ENCODE measurements around the gene NOL4L.

The NOL4L gene

DNA sequence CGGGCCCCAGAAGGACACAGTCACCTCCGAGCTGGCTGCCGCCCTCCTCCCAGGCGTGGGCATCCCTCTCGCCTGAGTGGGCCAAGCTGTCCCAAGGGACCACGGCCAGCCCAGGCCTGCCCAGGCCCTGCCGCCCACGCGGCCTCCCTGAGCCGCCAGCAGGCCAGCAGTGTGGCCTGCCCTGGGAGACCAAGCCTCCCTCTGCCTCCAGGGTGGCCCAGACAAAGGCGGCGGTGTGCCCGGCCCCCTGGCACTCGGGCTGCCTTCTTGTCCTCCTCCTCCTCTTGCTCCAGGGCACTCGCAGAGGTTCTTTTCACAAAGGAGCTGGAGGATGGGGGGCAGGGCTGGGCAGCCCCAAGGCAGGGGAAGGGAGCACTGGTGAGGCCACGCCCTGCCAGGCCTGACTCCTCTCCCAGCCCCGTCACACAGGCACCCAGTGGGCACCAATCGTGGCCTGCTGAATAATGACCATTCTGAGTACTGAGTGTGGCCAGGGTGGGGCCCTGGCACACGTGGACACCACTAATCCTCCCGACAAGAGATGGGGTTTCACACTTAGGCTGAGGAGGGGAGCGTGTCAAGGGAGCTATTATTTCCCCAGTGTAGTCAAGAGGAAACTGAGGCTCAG is 25.3 kb downstream of the NOL4L start:
- peak; percentile 25 for DNase-seq

DNA sequence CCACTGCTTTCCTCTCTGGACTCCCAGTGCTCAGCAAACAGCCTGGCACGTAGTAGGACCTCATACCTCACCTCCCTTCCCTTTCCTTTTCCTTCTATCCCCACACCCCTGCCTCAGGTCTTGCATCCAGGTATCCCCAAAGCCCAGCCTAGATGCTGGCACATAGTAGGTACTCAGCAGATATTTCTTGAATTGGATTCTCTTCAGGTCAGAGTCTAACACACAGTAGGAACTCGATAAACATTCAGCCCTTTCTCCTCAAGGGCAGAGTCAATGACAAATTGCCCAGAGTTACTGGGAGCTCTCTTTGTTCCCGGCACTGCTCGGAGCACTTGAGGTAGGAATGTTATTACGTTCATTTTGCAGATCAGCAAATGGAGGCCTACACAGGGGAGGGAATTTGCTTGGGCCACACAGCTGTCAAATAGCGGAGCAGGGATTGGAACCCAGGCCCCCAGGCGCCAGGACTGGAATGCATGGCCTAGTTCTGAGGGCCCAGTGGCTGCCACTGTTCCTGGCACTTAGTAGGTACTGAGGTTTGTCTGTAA is 25.9 kb downstream of the NOL4L start:
- no peak for DNase-seq

DNA sequence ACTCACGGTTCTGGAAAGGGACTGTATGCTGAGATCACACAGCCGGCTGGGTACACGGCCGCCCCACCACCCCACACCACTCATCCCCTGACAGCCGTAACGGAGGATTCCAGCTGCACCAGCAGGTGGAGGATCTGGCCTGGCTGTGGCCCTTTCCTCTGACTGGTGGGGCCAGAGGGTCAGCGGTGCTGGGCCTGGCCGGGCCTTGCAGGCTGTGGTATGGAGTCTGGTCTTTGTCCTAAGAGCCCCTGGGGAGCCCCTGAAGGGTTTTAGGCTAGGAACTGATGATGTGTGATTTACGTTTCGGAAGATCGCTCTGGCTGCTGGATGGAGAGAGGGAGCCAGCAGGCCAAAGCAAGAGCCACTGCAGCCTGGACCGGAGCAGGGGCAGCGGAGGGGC is 26.6 kb downstream of the NOL4L start:
- DNase-seq = no peak

DNA sequence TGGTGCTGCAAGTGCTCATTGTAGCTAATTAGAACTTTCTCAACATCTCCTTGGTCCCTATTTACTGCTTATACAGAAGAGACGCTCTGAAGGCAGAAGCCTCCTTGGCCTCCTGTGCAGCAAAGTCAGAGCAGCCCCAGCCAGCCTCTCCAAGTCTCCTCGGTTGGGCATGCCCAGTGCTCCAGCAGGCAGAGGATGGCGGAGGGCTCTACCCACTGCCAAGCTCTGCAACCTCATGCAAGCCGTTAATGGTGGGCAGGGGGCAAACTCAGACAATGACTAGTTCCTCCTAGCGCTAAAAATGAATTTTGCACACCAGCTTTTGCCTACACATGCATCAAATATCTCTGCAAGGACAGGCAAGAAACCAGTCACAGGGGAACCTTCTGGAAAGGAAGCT is 27.8 kb downstream of the NOL4L start:
- DNase-seq = no peak

DNA sequence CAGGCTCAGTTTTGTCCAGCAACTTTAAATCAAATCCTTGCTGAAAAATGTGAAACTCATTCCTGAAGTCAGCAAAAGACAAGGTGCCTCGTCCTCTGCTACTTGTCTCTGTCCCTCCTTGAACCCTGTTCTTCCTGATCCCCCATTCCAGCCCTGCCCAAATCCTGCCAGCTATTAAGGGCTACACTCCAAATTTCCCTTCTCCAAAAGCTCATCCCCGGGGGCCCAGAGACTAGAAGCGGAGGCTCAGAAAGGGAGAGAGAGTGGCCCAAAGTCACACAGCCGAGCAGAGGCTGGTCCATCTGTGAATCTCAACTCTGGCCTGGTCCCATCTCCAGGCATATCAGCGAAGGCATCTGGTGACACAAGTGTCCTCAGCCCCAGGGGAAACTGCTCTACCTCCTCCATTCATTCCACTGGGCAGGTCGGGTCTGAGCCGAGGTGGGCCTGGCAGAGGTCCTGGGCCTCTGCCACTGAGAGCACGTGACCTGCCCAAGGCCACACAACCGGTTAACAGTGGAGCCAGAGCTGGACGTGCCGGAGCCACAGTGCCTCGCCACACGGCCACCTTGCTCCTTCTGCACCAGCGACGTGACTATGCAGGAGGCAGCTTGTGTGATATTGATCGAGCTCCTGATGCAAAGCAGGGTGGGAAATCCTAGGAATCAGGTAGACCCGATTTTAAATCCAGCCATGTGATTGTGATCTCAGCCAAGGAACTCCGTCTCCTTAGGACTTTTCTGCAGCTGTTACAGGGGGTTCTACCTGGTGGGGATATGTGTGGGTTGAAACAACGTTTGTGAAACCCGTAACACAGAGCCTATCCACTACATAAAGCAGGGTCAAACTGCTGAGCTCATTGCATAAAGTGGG is 28.6 kb downstream of the NOL4L start:
- no peak for DNase-seq

DNA sequence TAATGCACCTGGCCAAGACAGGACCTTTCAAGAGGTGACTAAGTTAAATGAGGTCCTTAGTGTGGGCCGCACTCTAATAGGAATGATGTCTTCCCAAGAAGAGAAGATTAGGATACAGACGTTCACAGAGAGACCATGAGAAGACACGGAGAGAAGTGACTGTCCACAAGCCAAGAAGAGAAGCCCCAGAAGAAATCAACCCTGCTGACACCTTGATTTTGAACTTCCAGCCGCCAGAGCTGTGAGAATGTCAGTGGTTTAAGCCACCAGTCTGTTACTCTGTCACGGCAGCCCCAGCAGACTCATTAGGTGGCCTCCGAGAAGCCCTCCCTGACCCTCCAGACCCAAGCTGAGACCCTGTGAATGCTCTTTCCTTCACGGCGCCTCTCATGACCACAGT is 29.5 kb downstream of the NOL4L start:
- no peak for DNase-seq

DNA sequence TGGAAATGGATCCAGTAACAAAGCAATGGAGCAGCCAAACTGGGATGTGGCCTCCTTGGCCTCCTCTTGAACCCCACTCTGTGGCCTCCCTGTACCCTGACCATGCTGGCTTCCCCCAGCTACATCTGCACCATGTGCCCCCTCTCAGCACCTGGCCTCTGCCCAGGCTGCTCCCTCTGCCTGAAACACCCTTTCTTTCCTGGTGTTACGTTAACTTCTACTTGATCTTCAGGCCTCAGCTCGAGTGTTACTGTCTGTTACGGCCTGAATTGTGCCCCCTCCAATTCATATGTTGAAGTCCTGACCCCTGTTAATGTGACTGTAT is 30.2 kb downstream of the NOL4L start:
- no peak for DNase-seq

DNA sequence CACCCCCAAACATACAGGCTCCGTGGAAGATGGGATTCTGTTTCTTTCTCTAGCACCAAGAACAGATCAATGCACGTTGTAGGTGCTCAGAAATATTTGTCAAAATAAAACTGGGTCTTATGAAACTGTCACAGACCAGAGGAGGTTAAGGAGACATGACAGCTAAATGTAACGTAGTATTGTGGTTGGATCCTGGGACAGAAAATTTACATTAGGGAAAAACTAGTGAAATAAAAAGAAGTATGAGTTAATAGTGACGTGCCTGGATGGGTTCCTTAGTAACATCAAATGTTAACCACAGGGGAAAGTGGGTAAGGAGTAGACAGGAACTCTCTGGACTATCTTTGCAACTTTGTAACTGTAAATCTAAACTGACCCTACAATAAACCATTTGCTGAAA is 31.5 kb downstream of the NOL4L start:
- DNase-seq = no peak

DNA sequence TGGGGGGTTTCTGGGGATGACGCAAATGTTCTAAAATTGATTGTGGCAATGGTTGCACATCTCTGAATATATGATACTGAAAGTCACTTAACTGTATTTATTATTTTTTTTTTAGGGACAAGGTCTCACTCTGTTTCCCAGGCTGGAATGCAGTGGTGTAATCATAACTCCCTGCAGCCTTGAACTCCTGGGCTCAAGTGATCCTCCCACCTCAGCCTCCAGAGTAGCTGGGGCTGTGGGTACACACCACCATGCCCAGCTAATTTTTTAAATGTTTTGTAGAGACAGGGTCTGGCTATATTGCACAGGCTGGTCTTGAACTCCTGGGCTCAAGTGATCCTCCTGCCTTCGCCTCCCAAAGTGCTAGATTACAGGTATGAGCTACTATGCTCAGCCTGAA is 33.4 kb downstream of the NOL4L start:
- DNase-seq = no peak

DNA sequence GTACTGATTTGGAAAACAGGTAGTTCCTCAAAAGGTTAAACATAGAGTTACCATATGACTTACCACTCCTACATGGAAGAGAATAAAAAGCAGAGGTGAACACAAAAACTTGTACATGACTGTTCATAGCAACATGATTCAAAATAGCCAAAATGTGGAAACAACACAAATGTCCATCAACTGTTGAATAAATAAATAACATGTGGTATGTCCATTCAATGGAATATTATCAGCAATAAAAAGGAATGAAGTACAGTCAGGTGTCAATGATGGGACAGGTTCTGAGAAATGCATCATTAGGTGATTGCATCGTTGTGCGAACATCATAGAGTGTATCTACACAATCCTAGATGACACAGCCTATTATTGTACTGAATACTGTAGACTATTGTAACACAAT is 35.3 kb downstream of the NOL4L start:
- no peak for DNase-seq

DNA sequence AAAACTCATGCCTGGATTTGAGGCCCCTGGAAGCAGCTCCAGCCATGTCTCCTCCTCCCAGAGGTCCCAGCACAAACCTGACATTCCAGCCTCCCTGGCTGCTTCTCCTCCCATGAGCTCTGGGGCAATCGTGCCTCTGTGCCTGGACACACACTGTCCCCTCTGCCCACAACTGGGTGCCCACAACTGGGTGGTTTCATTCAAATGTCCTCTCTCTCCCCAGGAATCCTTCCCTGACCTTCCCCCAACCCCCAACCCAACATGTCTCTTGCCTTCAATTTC is 37.4 kb downstream of the NOL4L start:
- no peak for DNase-seq

DNA sequence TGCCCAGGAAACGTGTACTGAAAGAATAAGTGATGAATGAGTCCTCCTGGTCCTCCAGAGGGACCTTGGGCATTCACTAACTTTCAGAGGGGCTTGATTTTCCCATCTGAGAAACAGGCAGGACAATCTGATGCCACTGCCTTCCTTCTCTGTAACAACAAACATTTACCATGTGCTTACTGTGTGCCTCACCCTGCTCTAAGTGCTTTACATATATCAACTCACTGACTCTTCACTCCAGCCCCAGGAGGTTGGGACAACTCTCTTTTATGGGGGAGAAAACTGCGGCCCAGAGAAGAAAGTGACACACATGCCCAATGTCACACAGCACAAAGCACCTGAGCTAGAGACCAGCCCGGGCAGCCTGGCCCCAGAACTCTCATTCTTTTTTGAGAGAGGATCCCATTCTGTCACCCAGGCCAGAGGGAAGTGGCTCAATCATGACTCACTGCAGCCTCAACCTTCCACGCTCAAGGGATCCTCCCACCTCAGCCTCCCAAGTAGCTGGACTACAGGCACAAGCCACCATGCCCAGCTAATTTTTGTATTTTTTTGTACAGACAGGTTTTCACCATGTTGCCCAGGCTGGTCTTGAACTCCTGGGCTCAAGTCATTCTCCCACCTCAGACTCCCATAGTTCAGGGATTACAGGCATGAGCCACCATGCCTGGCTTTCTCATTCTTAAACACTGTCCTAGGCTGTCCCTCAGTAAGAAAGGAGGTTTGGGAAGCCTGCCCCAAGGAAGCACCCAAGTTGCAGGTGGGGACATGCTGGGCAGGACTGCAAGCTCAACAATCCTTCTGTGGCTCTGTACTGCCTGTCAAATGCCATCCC is 38.0 kb downstream of the NOL4L start:
- no peak for DNase-seq

DNA sequence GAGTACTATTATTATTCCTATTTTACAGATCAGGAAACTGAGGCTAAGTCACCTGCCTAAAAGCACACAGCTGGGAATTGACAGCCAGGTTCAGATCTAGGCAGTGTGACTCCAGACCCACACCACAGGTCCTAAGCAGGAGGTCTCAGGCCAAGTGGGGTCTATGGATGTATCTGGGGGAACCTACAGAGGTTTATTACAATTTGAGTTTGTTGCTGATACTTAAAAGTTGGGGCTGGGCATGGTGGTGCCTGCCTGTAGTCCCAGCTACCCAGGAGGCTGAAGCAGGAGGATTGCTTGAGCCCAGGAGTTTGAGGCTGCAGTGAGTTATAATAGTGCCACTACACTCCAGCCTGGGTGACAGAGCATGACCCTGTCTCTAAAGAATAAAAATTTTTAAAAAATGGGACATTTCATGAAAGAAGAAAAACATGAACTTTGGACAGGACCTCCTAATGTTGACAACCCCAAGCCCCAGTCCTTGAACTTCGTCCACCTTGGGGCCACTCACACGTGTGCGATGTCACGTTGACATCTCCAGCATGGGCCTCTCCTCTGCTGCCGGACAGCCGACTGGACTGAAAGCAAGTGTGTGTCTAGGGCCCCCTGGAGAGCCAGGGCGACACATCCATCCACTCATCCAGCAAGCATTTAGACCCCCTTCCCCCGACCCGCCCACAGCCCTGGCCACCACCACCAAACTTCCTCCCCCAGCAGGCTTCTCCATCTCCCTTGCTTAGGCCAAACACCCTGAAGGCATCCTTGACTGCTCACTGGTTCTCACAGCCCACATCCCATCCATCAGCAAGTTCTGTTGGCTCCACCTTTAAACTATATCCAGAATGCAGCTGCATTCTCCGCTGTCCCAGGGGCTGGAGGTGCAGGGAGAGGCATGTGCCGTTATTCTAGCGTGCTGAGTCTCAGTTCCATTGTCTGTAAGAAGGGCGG is 40.0 kb downstream of the NOL4L start:
- DNase-seq = no peak

DNA sequence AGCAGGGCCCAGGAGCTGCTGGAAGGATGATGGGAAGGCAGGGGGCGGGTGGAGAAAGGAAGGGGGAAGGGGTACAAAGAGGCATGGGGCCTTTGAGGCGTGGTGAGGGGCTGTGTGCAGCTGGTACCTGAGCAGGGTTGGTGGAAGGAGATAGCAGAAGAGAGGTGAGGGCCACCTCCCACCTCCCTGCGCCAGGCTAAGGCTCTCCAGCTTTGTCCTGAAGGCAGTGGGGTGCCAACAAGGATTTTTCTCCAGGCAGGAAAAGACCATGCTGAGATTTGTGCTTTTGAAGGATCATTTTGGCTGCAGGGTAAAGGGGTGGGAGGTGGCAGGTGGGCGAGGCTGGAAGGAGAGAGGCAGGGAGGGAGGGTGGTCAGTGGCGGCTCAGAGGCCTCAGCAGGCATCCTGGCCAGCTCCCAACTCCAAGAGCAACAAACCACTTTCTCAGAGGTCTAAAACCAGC is 40.8 kb downstream of the NOL4L start:
- DNase-seq = no peak

DNA sequence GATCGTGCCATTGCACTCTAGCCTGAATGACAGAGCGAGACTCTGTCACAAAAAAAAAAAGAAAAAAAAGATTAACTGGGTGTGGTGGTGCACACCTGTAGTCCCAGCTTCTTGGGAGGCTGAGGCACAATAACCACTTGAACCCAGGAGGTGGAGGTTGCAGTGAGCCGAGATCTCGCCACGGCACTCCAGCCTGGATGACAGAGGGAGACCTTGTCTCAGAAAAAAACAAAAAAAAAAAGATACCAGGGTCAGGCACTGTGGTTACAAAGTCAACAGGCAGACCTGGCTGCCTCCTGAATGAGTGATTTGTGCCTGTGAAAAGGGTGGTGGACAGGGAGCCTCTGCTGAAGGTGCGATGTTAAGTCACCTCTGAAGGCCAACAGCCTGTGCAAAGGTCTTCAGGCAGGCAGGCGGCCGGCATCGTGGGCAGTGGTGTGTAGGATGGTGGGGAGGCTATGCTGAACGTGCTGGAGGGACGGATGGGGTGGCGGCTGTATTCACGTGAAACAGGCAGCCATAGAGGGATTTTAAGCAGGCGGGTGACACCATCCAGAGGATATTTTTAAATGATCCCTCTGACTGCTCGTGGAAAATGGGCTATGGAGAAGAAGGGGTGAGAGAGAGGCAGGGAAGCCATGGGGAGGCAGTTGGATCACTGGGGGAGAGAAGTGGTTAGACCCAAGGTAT is 41.4 kb downstream of the NOL4L start:
- no peak for DNase-seq

DNA sequence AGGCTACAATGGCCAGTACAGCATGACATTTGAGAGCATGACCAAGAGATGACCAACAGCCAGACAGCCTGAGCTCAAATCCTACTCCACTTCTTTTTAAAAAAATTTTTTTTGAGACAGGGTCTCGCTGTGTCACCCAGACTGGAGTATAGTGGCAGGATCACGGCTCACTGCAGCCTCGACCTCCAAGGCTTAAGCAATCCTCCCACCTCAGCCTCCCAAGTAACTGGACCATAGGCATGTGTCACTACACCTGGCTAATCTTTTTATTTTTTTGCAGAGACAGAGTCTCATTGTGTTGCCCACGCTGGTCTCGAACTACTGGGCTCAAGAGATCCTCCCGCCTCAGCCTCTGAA is 42.9 kb downstream of the NOL4L start:
- no peak for DNase-seq

DNA sequence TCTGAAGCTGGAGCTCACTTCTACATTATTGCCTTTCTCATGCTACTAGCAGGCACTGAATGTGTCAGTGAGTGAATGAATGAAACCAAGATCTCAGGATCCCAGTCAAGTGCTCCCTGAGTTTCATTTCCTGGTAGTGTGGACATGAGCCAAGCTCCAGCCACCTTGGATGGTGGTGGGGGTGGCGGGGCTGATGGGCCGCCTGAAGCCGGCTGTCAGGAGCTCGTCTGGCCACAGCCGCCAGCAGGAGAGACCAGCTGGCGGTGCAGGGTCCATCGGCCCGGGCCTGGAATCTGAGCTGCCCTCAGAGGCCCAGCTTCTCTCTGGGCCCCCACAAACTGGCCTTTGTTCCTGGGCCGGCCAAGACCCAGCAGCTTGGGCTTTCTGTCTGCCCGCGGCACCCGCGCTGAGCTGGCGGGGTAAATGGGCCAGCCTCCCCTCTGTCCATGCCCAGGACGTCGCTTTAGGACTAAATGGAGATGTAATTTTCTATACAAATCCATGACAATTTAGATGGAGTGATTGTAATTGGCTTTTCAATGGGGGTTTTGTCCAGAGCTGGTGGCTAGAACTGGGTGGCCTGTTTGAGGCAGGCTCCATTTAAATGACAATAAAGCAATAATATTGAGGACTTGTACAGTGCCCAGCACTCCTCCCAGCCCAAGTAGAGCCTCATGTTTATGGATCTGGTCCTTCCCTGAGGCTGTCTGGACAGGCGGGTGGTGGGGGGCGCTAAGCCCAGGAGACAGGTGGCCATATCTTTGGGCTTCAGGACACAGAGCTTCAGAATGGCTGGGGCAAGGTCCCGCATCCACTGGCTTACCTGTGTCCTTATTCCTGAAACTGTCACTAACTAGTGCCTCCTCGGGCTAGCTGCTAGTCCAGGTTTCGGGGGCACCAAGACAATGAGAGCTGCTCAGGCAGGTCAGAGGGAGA is 43.5 kb downstream of the NOL4L start:
- no peak for DNase-seq

DNA sequence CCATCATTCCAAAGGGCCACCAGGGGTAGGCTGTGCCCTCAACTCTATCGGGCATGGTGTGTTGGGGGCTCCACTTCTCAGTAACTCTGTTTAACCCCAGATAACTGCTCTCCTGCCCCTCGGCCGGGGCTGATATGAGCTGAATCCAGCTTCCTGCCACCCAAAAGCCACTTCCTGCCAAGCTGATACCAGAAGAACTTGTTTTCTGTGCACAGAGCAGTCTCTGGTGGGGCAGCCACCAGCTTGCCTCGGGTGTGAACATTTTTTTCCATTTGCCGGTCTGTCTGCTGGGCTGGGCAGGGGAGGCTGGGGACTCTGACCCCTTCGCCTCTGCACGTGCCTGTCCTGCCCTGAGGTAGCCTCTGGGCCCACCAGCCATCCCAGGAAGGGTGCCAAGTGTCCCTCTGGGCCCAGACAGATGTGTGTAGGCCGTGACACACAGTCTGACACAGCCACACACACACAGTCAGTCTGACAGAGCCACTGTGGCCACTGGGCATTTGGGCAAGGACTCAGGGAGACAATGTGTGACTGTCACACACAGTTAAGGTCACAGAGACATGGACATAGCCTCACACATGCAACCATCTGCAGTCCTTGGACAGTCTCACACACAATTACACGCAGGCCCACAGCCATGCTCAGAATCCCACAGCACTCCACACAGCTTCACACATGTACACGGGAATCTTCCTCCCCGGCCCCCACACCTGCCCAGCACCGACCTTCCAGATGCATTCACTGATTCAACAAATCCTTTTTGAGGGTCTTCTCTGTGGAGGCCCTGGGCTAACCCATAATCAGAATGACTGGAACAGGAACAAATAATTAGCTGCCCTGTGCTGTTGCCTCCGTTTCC is 45.1 kb downstream of the NOL4L start:
- no peak for DNase-seq

DNA sequence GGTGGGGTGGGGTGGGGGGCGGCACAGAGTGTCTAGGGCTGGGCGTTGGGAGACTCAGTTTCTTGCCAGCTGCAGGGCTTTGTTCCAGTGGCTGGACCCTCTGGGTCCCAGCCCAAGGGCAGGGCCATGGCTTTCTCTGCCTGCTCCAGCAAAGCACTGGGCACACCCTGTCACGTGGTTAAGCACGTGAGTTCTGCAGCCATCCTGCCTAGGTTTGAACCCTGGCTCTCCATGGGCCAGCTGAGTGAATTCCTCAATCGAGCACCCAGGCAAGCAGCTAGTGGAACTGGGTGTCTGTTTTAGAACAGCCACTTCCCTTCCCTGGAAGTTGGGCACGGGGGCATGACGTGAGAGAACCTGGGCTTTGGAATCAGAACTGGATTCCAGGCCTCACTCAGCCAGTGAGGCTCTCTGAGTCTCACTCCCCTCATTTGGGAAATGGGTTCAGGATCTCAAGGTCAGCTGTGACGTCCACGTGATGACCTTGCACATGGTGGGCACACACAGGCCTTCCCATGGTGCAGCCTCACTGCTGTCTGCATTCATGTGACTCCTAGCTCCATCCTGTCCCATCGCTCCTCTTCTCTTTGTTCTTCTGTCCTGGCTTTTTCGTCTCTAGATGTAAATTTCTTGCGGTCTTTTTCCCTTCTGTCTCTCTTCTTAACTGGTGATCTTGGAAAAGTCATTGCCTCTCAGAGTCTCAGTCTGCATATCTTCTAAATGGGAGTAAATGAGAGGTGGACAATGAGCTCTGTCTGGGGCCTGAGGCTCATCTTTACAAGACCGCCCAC is 45.9 kb downstream of the NOL4L start:
- DNase-seq = no peak

All from NCI-H2171 (cell line).